GM23338 (cell line): ENCODE results near the gene DESI1. TPM values are rescaled to one million over a fixed set of nuclear protein-coding genes. Genes with fewer than 3 reads are reported as not detected.
"Not testable (repeated sequence)": the region's sequence is repeated elsewhere in the genome, so short reads cannot be mapped to it uniquely, and the experiment has no call there.

Source experiments
- ATAC-seq: fragments of 200-7000 bp; cut with Tn5 transposase; 3 replicates; pipeline ENCODE4 v1.9.1; 2020
- DNase-seq: peaks from one replicate; pipeline ENCODE4 v3.0.0-alpha.2; 2015; ENCODE audit warnings: low spot score
- H2AFZ ChIP-seq: fragments of 200-600 bp; sonication (generic); 2 replicates; pipeline ENCODE4 v1.8.0; 2016; ENCODE audit warnings: antibody characterized with exemption, mild to moderate bottlenecking, moderate library complexity
- H3F3A ChIP-seq: fragments of 200-600 bp; sonication (generic); replicated peaks from 2 replicates; pipeline ENCODE4 v1.8.0; 2017; ENCODE audit warnings: antibody characterized with exemption, mixed run types, low read depth
- H3K27ac ChIP-seq: fragments of 200-600 bp; sonication (generic); 2 replicates; pipeline ENCODE4 v1.6.1; 2016; ENCODE audit warnings: low read depth
- H3K27me3 ChIP-seq: fragments of 200-600 bp; sonication (generic); 2 replicates; pipeline ENCODE4 v1.8.0; 2016; ENCODE audit warnings: mild to moderate bottlenecking, mixed run types, moderate library complexity; ENCODE audit not compliant: insufficient read depth
- H3K36me3 ChIP-seq: fragments of 200-600 bp; sonication (generic); 2 replicates; pipeline ENCODE4 v1.8.0; 2016; ENCODE audit warnings: mild to moderate bottlenecking; ENCODE audit not compliant: insufficient read depth
- H3K4me1 ChIP-seq: fragments of 200-600 bp; sonication (generic); 2 replicates; pipeline ENCODE4 v1.8.0; 2016; ENCODE audit warnings: mild to moderate bottlenecking, moderate library complexity; ENCODE audit not compliant: insufficient read depth
- H3K4me2 ChIP-seq: fragments of 200-600 bp; sonication (generic); 2 replicates; pipeline ENCODE4 v1.7.1; 2017; ENCODE audit warnings: mixed run types
- H3K4me3 ChIP-seq: fragments of 200-600 bp; sonication (generic); 2 replicates; pipeline ENCODE4 v1.6.1; 2016; ENCODE audit warnings: mixed run types
- H3K79me2 ChIP-seq: fragments of 200-600 bp; sonication (generic); replicated peaks from 2 replicates; pipeline ENCODE4 v1.8.0; 2017; ENCODE audit warnings: mild to moderate bottlenecking; ENCODE audit not compliant: insufficient read depth
- H3K9me2 ChIP-seq: fragments of 200-600 bp; sonication (generic); 2 replicates; pipeline ENCODE4 v1.8.0; 2017; ENCODE audit not compliant: insufficient read depth
- H4K20me1 ChIP-seq: fragments of 200-600 bp; sonication (generic); replicated peaks from 2 replicates; pipeline ENCODE4 v1.8.0; 2017; ENCODE audit warnings: mild to moderate bottlenecking; ENCODE audit not compliant: insufficient read depth
- H3K27ac Mint-ChIP-seq: 2 replicates; pipeline ENCODE4 v1.8.0; 2020; ENCODE audit warnings: inconsistent platforms, mild to moderate bottlenecking, moderate library complexity, mixed read lengths
- H3K27me3 Mint-ChIP-seq: 3 replicates; pipeline ENCODE4 v1.8.0; 2022; ENCODE audit warnings: low read depth, mild to moderate bottlenecking, moderate library complexity, mixed read lengths, inconsistent platforms; ENCODE audit not compliant: insufficient read depth, poor library complexity
- H3K36me3 Mint-ChIP-seq: 3 replicates; pipeline ENCODE4 v1.8.0; 2021; ENCODE audit warnings: low read depth, mild to moderate bottlenecking, inconsistent platforms, moderate library complexity, mixed read lengths
- H3K4me1 Mint-ChIP-seq: 3 replicates; pipeline ENCODE4 v1.8.0; 2020; ENCODE audit warnings: mild to moderate bottlenecking, inconsistent platforms, mixed read lengths
- H3K4me3 Mint-ChIP-seq: 3 replicates; pipeline ENCODE4 v1.8.0; 2021; ENCODE audit warnings: moderate library complexity, mild to moderate bottlenecking, inconsistent platforms, mixed read lengths
- H3K9me3 Mint-ChIP-seq: 3 replicates; pipeline ENCODE4 v1.8.0; 2020; ENCODE audit warnings: moderate library complexity, mild to moderate bottlenecking, inconsistent platforms, mixed read lengths
- ETS1 ChIP-seq: IDR thresholded peaks from 2 replicates; pipeline ENCODE4 v1.6.1; 2016; ENCODE audit warnings: antibody characterized with exemption
- EZH2 ChIP-seq: fragments of 200-600 bp; sonication (generic); IDR thresholded peaks from one replicate; pipeline ENCODE4 v1.8.0; 2017; ENCODE audit warnings: antibody characterized with exemption, mild to moderate bottlenecking, low read depth; ENCODE audit not compliant: unreplicated experiment
- NANOG ChIP-seq: IDR thresholded peaks from 2 replicates; pipeline ENCODE4 v1.6.1; 2016; ENCODE audit warnings: antibody characterized with exemption, borderline replicate concordance
- POLR2AphosphoS5 ChIP-seq: IDR thresholded peaks from 2 replicates; pipeline ENCODE4 v1.6.1; 2016; ENCODE audit warnings: antibody characterized with exemption, low read depth
- ZNF114 ChIP-seq: fragments of 250-450 bp; sonication (Bioruptor Pico); IDR thresholded peaks from 2 replicates; pipeline ENCODE4 v1.5.0; 2020; ENCODE audit warnings: mild to moderate bottlenecking, moderate library complexity
- ZNF331 ChIP-seq: fragments of 250-450 bp; sonication (Bioruptor Pico); IDR thresholded peaks from 2 replicates; pipeline ENCODE4 v1.5.0; 2020; ENCODE audit warnings: low read depth, mild to moderate bottlenecking, moderate library complexity
- polyA plus RNA-seq: library from polyadenylated mRNA; unstranded; fragments of >200 nt; fragmentation: Nextera tagmentation; extraction: Ambion mirVana; gene quantifications from 2 replicates; pipeline ENCODE4 v1.2.1, GENCODE V29; 2016
- total RNA-seq: library from RNA; depleted of rRNA; stranded (reverse); fragments of >200 nt; shearing (Covaris generic); gene quantifications from 2 replicates; pipeline ENCODE4 v1.2.3, GENCODE V29; 2014

DESI1 gene
- total and polyA plus RNA-seq, 2 experiments from 2014 or later, result 33.7 to 53.8 TPM

- not testable (repeated sequence) for H3K27ac ChIP-seq, H3K4me3 Mint-ChIP-seq, H3K4me1 Mint-ChIP-seq, H3K4me3 ChIP-seq, H3K27ac Mint-ChIP-seq, H3K4me1 ChIP-seq, ATAC-seq, H3K27me3 ChIP-seq, DNase-seq, H3K27me3 Mint-ChIP-seq, H2AFZ ChIP-seq, H3F3A ChIP-seq, H3K4me2 ChIP-seq, H3K9me2 ChIP-seq
- Histone ChIP-seq H4K20me1 (peaks cover 29% of the 10 kb centered on the region), H3K79me2 (peaks cover 50% of the 10 kb centered on the region), H3K36me3 (peaks cover 63% of the 10 kb centered on the region)
- H3K36me3 Mint-ChIP-seq, result peaks cover 87% of the 10 kb centered on the region
- peaks cover 14% of the 10 kb centered on the region; the same call in 2 of the 3 replicates for H3K9me3 Mint-ChIP-seq
Measured at GRCh38 chr22:41634610-41635009, 13.8 kb upstream of the DESI1 start.

GRCh38 chr22:41631615-41632014 is 10.8 kb upstream of the DESI1 start:
- H3K4me1 Mint-ChIP-seq, DNase-seq, H3K27me3 ChIP-seq, H3K4me1 ChIP-seq, H3K27ac Mint-ChIP-seq, ATAC-seq, H3K9me2 ChIP-seq, H3K4me2 ChIP-seq, H3K27ac ChIP-seq, H2AFZ ChIP-seq, H3F3A ChIP-seq, H3K4me3 ChIP-seq, H3K4me3 Mint-ChIP-seq: not testable (repeated sequence)
- peaks cover 12% of the 10 kb centered on the region for H3K27me3 Mint-ChIP-seq
- Histone ChIP-seq H3K36me3 (peaks cover 67% of the 10 kb centered on the region), H3K79me2 (peaks cover 77% of the 10 kb centered on the region), H4K20me1 (peaks cover 31% of the 10 kb centered on the region)
- H3K36me3 Mint-ChIP-seq, result peaks cover 94% of the 10 kb centered on the region
- H3K9me3 Mint-ChIP-seq, result peaks cover 17% of the 10 kb centered on the region; the same call in 2 of the 3 replicates

- peaks cover 12% of the 10 kb centered on the region for H3K27me3 Mint-ChIP-seq
- not testable (repeated sequence) for ATAC-seq, H2AFZ ChIP-seq, H3F3A ChIP-seq, H3K4me2 ChIP-seq, H3K4me1 Mint-ChIP-seq, H3K27ac Mint-ChIP-seq, H3K4me3 ChIP-seq, H3K9me2 ChIP-seq, DNase-seq, H3K4me3 Mint-ChIP-seq, H3K27me3 ChIP-seq, H3K27ac ChIP-seq, H3K4me1 ChIP-seq
- peaks cover 17% of the 10 kb centered on the region; the same call in 2 of the 3 replicates for H3K9me3 Mint-ChIP-seq
- H3K36me3 Mint-ChIP-seq, result peaks cover 92% of the 10 kb centered on the region
- Histone ChIP-seq H3K79me2 (peaks cover 82% of the 10 kb centered on the region), H3K36me3 (peaks cover 67% of the 10 kb centered on the region), H4K20me1 (peaks cover 30% of the 10 kb centered on the region)
Measured at GRCh38 chr22:41631115-41631514, 10.3 kb upstream of the DESI1 start.

GRCh38 chr22:41625577-41625976 is 4.7 kb upstream of the DESI1 start:
- DNase-seq (no peak), ATAC-seq (no peak)
- Mint-ChIP-seq H3K4me1 (peaks cover 8% of the 10 kb centered on the region), H3K4me3 (no peak overlapping the region), H3K27me3 (peaks cover 25% of the 10 kb centered on the region), H3K36me3 (peaks cover 88% of the 10 kb centered on the region), H3K27ac (no peak overlapping the region), H3K9me3 (peaks cover 9% of the 10 kb centered on the region; the same call in 2 of the 3 replicates)
- no peak overlapping the region for H3K27ac ChIP-seq
- peaks cover 66% of the 10 kb centered on the region for H3K36me3 ChIP-seq
- H3K4me1 ChIP-seq, result peaks cover 6% of the 10 kb centered on the region
- H3K27me3 ChIP-seq, result no peaks in the 10 kb centered on the region
- H3K79me2 ChIP-seq, result peaks cover 81% of the 10 kb centered on the region
- H3F3A ChIP-seq, result peaks cover 29% of the 10 kb centered on the region; the same call in 1 of the 2 replicates
- H3K4me3 ChIP-seq, result no peak overlapping the region
- peaks cover 27% of the 10 kb centered on the region for H4K20me1 ChIP-seq
- H3K9me2 ChIP-seq, result no peaks in the 10 kb centered on the region
- no peak overlapping the region for H3K4me2 ChIP-seq
- H2AFZ ChIP-seq, result no peak overlapping the region
- TF ChIP-seq POLR2AphosphoS5 (no peak), ZNF114 (CRISPR knock-in tag) (no peak), ZNF331 (no peak), ETS1 (no peak), EZH2 (no peak), NANOG (no peak)
